Measurements from ENCODE around the gene PRPF40A. TPM values are rescaled to one million over a fixed set of nuclear protein-coding genes. Genes with fewer than 3 reads are reported as not detected.

The PRPF40A gene
- total and polyA plus RNA-seq, 9 of the 15 experiments (the other 6 are each of a cell fraction or from before 2014, with no cell fraction given), result 168 to 304 (median 264) TPM

DNA sequence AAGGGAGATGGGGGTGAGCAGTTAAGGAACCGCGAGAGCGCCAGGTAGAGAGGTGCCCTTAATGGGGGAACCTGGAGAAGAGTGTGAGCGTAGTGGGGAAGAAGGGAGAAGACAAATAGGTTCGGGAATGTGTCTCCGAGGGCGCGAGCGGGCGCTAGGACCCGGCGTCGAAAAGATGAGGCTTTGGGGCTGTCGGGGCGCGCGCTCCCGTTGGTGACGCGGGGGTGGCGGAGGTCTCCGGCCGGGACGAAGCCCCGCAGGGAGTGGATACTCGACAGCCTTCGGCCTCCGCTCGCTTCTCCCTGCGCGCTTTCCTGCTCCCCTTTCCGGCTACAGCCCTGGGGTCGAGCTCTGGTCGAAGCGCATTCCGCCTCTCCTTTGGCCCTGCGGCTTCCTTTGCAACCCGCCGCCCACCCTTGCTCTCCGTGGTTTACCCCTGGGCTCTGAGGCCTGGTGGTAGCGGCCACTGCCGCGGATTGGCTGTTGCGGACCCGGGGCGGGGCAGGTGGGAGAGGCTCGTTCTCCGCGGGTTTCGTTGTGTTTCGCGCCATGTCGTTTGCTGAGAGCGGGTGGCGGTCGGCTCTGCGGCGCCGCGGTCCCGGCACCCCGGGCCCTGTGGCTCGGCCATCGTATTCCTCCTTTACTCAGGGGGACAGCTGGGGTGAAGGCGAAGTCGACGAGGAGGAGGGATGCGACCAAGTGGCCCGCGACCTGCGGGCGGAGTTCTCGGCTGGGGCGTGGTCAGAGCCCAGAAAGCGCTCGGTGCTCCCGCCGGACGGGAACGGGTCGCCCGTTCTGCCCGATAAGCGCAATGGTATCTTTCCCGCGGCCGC, 1.0 kb upstream of the PRPF40A start, which contains the start of gene ARL6IP6 (continued):
- TF ChIP-seq, protein P1, sequence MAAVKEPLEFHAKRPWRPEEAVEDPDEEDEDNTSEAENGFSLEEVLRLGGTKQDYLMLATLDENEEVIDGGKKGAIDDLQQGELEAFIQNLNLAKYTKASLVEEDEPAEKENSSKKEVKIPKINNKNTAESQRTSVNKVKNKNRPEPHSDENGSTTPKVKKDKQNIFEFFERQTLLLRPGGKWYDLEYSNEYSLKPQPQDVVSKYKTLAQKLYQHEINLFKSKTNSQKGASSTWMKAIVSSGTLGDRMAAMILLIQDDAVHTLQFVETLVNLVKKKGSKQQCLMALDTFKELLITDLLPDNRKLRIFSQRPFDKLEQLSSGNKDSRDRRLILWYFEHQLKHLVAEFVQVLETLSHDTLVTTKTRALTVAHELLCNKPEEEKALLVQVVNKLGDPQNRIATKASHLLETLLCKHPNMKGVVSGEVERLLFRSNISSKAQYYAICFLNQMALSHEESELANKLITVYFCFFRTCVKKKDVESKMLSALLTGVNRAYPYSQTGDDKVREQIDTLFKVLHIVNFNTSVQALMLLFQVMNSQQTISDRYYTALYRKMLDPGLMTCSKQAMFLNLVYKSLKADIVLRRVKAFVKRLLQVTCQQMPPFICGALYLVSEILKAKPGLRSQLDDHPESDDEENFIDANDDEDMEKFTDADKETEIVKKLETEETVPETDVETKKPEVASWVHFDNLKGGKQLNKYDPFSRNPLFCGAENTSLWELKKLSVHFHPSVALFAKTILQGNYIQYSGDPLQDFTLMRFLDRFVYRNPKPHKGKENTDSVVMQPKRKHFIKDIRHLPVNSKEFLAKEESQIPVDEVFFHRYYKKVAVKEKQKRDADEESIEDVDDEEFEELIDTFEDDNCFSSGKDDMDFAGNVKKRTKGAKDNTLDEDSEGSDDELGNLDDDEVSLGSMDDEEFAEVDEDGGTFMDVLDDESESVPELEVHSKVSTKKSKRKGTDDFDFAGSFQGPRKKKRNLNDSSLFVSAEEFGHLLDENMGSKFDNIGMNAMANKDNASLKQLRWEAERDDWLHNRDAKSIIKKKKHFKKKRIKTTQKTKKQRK (IDR thresholded peaks at IDR 0.05; ENCODE audit: borderline replicate concordance, low read depth, low read length), result no peak; the same call in 1 of the 2 replicates
- TF ChIP-seq GABPB1 (CRISPR knock-in tag; IDR thresholded peaks at IDR 0.05) (peak; percentile 65), ZNF23 (CRISPR knock-in tag; IDR thresholded peaks at IDR 0.05) (no peak), NR2F6 (CRISPR knock-in tag; IDR thresholded peaks at IDR 0.05) (no peak), ZNF551 (CRISPR knock-in tag; IDR thresholded peaks at IDR 0.05) (no peak), BACH1 (tag; IDR thresholded peaks at IDR 0.05) (no peak), HNRNPK (IDR thresholded peaks at IDR 0.05; ENCODE audit: low read depth, low read length, poor library complexity, severe bottlenecking) (no peak), ZNF217 (CRISPR knock-in tag; IDR thresholded peaks at IDR 0.05) (no peak), SNIP1 (IDR thresholded peaks at IDR 0.05; ENCODE audit: low read depth) (peak; percentile 66; the same call in 1 of the 2 replicates), EWSR1 (IDR thresholded peaks at IDR 0.05; ENCODE audit: borderline replicate concordance, low read depth, partially characterized antibody) (no peak), ZNF79 (CRISPR knock-in tag; IDR thresholded peaks at IDR 0.05; ENCODE audit: low read depth) (no peak), NELFE (IDR thresholded peaks at IDR 0.05; ENCODE audit: insufficient read depth, insufficient read length) (no peak), TAF7 (tag; IDR thresholded peaks at IDR 0.05) (peak; percentile 84)
- TF ChIP-seq, protein P2, sequence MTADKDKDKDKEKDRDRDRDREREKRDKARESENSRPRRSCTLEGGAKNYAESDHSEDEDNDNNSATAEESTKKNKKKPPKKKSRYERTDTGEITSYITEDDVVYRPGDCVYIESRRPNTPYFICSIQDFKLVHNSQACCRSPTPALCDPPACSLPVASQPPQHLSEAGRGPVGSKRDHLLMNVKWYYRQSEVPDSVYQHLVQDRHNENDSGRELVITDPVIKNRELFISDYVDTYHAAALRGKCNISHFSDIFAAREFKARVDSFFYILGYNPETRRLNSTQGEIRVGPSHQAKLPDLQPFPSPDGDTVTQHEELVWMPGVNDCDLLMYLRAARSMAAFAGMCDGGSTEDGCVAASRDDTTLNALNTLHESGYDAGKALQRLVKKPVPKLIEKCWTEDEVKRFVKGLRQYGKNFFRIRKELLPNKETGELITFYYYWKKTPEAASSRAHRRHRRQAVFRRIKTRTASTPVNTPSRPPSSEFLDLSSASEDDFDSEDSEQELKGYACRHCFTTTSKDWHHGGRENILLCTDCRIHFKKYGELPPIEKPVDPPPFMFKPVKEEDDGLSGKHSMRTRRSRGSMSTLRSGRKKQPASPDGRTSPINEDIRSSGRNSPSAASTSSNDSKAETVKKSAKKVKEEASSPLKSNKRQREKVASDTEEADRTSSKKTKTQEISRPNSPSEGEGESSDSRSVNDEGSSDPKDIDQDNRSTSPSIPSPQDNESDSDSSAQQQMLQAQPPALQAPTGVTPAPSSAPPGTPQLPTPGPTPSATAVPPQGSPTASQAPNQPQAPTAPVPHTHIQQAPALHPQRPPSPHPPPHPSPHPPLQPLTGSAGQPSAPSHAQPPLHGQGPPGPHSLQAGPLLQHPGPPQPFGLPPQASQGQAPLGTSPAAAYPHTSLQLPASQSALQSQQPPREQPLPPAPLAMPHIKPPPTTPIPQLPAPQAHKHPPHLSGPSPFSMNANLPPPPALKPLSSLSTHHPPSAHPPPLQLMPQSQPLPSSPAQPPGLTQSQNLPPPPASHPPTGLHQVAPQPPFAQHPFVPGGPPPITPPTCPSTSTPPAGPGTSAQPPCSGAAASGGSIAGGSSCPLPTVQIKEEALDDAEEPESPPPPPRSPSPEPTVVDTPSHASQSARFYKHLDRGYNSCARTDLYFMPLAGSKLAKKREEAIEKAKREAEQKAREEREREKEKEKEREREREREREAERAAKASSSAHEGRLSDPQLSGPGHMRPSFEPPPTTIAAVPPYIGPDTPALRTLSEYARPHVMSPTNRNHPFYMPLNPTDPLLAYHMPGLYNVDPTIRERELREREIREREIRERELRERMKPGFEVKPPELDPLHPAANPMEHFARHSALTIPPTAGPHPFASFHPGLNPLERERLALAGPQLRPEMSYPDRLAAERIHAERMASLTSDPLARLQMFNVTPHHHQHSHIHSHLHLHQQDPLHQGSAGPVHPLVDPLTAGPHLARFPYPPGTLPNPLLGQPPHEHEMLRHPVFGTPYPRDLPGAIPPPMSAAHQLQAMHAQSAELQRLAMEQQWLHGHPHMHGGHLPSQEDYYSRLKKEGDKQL (CRISPR knock-in tag; IDR thresholded peaks at IDR 0.05; ENCODE audit: borderline replicate concordance), result no peak
- TF ChIP-seq, protein P3, sequence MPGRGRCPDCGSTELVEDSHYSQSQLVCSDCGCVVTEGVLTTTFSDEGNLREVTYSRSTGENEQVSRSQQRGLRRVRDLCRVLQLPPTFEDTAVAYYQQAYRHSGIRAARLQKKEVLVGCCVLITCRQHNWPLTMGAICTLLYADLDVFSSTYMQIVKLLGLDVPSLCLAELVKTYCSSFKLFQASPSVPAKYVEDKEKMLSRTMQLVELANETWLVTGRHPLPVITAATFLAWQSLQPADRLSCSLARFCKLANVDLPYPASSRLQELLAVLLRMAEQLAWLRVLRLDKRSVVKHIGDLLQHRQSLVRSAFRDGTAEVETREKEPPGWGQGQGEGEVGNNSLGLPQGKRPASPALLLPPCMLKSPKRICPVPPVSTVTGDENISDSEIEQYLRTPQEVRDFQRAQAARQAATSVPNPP (IDR thresholded peaks at IDR 0.05; ENCODE audit: borderline replicate concordance, insufficient read depth, insufficient read length), result no peak
- TF ChIP-seq, protein P4, sequence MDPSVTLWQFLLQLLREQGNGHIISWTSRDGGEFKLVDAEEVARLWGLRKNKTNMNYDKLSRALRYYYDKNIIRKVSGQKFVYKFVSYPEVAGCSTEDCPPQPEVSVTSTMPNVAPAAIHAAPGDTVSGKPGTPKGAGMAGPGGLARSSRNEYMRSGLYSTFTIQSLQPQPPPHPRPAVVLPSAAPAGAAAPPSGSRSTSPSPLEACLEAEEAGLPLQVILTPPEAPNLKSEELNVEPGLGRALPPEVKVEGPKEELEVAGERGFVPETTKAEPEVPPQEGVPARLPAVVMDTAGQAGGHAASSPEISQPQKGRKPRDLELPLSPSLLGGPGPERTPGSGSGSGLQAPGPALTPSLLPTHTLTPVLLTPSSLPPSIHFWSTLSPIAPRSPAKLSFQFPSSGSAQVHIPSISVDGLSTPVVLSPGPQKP (CRISPR knock-in tag; IDR thresholded peaks at IDR 0.05), result no peak
